DLD1 (cell line): ENCODE measurements around the gene TRIM66.

ENCODE experiments used
- in situ Hi-C: cut with HindIII; loops from 2 replicates; pipeline ENCODE4 v1.10.0; 2017; ENCODE audit warnings: low sequenced_read_pairs

Gene TRIM66

GRCh38 chr11:8715501-8715900 lies 33.0 kb upstream of the TRIM66 start:
- in situ Hi-C loops: no loop called here

- in situ Hi-C loops: no loop called here
These were observed 32.3 kb upstream of the TRIM66 start for GRCh38 chr11:8714622-8715225.

GRCh38 chr11:8713760-8714454 lies 31.4 kb upstream of the TRIM66 start:
- in situ Hi-C loops: no loop called here

DNA sequence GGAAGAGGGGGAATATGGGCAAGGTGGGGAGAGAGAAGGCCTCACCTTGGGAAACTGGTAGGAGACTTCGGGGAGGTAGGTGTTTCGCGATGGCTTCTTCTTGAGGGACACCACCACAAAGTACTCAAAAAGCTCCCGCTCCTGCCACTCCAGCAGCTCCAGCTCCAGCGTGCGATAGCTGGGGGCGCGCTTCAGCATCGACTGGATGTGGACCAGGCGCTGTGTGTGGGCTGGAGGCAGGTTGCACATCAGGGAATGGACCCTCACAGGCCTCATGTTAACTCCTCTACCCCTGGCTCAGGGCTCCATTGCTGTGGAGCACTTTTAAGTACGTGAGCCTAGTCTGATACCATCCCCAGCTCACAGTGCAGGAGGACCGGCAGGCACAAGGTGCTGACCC lies 30.0 kb upstream of the TRIM66 start:
- in situ Hi-C loops: no loop called here

- in situ Hi-C loops: no loop called here
These were observed 29.5 kb upstream of the TRIM66 start for GRCh38 chr11:8711895-8712442.

DNA sequence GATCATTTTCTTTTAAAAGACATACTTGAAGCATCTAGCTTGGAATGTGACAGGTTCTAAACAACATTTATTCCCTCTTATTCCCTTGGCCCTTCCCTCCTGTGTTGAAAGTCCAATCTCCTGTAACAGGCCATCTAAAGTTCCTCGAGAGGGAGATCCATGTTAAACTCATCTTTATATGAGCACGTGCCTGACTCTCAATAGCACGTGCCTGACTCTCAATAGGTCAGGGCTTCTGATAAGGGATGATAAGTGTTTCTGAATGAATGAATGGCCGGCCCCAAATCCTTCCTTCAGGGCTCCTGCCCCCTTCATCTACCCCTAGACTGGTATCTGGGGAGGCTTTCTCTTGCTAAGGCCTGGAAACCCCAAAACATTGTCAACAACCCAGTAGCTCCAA lies 27.3 kb upstream of the TRIM66 start:
- in situ Hi-C loops: no loop called here

GRCh38 chr11:8709002-8709672 lies 26.7 kb upstream of the TRIM66 start:
- in situ Hi-C loops: no loop called here

DNA sequence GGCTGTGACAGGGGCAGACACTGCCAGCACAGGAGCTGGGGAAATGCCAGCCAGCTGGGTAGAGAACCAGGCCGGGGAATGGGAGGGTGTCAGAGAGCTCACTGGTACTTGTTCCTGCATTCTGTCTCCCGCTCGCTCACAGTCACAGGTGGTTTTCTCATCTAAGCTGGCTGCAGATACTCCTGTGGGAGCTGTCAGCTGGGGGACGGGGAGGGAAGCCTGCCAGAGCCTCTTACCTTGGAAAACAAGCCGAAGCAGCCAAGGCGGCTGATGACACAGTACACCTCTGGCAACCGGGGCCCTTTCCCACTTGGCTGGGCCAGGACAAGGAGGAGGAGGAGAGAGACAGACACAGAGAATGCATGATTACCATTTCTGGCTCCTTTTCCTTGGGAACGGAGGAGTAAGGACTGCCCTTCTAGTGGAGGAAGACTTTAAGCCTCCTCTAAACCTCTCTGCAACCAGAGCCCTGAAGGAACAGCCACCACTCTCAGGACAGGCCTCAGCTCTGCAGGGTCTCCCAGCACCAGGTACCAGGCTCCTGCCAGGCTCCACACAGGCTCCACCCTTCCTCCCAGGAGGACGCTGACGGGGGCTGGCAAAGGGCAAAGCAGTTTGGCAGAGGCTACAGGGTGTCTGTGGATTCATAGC lies 25.2 kb upstream of the TRIM66 start:
- in situ Hi-C loops: no loop called here

DNA sequence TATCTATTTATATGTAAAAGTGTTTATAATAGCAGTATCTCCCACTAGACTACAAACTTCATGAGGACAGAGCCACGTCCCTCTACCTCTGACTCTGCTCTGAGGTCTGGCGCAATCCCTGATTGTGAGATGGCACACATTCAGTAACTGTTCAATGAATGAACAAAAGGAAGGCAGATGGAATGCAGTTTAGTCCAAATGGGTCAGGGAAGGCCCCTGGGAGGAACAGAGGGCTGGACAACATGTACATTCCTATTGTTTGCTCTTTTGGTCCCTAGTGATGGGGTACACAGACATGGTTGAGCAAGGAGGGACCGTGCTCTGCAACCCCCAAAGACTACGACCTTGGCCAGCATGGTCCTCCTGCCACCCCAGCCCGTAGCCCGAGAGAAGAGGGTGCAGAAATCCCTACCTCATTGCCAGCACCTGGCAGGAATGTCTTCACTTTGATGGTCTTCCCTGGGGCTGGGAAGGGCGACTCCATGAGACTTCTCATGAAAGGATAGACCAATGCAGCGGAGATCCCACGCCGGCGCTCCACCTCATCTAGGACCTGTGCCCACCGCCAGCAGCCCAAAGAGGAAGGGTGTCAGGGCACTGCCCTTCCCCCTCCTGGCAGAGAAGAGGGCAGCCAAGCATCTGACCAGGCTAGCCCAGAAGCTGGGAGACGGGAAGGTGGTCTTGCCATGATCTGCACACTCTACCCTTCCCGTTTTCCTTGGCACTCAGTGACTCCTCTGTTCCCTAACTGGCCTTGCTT lies 24.4 kb upstream of the TRIM66 start:
- in situ Hi-C loops: no loop called here

GRCh38 chr11:8705146-8705545 lies 22.7 kb upstream of the TRIM66 start:
- in situ Hi-C loops: no loop called here

DNA sequence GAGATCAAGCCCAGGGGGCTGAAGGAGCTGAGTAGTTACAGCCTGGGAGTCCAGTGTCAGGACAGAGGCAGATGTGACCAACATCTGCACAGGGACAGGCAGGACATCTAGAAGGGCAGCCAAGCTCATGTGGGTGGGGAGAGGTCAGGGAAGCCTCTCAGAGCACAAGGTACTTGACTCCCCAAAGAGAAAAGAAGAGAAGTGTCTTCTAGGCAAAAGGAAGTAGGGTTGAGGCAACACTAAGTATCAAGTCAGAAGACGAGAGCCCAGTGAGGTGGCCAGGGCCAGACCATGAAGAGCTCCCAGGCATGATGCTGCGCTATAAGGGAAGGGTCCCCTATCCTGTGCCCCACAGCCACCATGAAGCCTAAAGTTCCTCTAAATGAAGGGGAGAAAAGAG lies 21.7 kb upstream of the TRIM66 start:
- in situ Hi-C loops: no loop called here

GRCh38 chr11:8702598-8702915 lies 20.1 kb upstream of the TRIM66 start:
- in situ Hi-C loops: no loop called here

GRCh38 chr11:8701891-8702597 lies 19.6 kb upstream of the TRIM66 start:
- in situ Hi-C loops: no loop called here

GRCh38 chr11:8699903-8700302 lies 17.4 kb upstream of the TRIM66 start:
- in situ Hi-C loops: no loop called here

- in situ Hi-C loops: no loop called here
These were observed 16.5 kb upstream of the TRIM66 start for GRCh38 chr11:8698917-8699441.

DNA sequence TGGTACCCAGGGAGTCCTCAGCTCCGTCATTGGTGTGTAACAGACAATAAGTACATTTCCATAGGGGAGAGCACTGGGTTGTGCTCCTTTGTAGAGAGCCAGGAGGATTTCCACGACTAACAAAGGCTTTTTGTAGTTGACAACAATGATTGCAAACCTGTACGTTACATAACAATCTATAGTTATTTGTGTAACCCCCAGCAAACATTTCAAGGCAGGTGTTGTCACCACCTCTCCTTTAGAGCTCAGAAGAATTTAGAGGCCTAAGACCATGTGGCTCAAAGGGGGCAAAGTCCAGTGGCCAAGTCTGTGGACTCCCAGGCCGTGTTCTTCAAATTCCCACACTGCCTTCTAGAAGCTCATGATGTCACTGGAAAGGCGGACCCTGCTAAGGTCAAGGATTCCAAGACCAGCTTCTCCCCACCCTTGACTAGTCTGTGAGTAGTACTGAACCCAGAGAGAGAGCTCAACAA lies 15.9 kb upstream of the TRIM66 start:
- in situ Hi-C loops: no loop called here

GRCh38 chr11:8697054-8697453 lies 14.6 kb upstream of the TRIM66 start:
- in situ Hi-C loops: no loop called here

GRCh38 chr11:8694137-8694536 lies 11.7 kb upstream of the TRIM66 start:
- in situ Hi-C loops: no loop called here

GRCh38 chr11:8693555-8693954 lies 11.1 kb upstream of the TRIM66 start:
- in situ Hi-C loops: no loop called here

DNA sequence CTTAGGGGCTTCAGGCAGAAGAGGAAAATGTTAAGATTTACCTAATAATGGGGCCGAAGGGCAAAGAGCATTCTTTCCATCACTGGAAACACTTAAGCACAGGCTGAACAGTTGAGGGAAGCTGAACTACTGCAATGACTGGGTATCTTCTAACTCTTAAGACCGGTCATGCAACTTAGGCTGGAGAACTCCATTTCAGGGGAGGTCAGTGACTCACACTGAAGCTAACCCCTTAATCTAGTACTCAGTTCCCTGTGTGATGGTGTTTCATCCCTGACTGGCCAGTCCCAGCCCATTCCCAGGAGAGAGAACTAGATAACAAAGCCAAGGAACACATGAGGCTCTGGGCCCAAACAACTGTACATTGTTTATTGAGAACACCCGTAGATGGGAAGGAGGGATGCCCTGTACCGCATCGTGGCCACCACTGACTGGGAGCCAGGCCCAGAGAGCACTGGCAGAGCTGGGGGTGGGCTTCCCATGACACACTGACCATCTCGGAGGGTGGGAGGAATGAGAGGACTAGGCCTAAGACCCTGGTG lies 10.6 kb upstream of the TRIM66 start:
- in situ Hi-C loops: no loop called here
